Measurements from ENCODE around the gene KLKB1.
"Not testable (repeated sequence)": the region's sequence is repeated elsewhere in the genome, so short reads cannot be mapped to it uniquely, and the experiment has no call there.

The KLKB1 gene

DNA sequence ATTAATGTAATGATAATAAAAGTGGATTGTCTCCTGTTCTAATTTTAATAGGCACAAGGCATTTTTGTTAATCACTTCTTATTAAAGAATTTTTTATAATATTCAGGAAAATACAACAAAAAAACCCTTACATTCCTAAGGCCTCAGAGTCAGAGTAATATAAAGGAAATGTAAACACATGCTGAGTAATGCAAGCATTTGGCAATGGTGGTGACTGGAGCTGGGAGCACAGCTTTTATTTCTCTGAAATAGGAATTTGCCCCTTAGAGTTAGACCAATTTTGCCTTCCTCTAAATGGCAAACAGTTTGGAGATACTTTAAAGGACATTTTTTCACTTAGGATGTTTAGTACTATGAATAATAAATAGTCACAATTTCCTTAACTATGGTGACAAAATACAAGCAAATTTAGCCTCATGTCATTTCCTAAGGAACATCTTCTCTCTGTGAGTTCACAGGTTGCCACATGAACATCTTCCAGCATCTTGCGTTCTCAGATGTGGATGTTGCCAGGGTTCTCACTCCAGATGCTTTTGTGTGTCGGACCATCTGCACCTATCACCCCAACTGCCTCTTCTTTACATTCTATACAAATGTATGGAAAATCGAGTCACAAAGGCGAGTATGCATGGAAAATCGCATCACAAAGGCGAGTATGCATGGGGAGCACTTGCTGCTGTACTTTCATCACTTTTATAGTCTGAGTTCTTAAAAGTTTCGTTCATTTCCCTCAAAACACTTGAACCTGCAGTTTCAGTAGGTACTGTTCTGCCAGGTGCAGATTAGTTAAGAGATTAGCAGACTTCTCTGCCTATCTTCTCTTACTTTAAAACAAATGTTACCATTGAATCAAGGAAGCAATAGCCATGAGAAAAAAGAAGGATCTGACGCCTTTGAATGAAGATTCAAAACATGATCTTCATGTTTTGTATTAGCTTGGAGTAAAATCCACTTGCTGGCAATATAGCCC is 22.8 kb downstream of the KLKB1 start:
- H3K27ac ChIP-seq (ENCODE audit: low read length), result peak overlapping the region; percentile 98

DNA sequence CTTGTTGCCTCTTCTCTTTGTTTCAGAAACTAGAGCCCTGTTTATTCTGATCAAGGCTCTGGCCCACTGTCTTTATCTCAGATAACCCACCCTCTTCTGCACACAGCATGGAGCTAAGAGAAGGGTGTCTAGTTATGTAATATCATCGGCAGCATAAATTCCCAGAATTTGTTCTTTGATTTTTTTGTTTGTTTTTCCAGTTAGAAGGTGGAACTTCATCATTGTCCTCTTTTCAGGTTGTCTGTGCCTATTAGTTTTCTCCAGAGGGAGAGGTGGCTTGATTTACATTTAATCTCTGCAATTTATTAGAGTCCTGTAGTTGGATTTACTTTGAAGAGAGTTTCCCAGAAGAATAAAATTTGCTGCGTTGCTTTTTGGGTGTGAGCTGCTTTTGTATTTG is 23.5 kb downstream of the KLKB1 start:
- Histone ChIP-seq H3K9ac (ENCODE audit: low read length) (peak overlapping the region; percentile 31), H3K9me3 (ENCODE audit: control insufficient read depth, low read depth, low read length) (no peaks in the 10 kb centered on the region), H3K36me3 (ENCODE audit: control insufficient read depth, low read depth, low read length) (no peaks in the 10 kb centered on the region), H3K4me3 (ENCODE audit: low read length) (peak overlapping the region; percentile 14), H3K27me3 (ENCODE audit: control insufficient read depth, insufficient read depth, low read length) (no peaks in the 10 kb centered on the region), H3K27ac (ENCODE audit: low read length) (peak overlapping the region; percentile 98), H3K4me1 (ENCODE audit: control insufficient read depth, low read depth, low read length) (peaks cover 46% of the 10 kb centered on the region)

More for the DNA sequence above, 22.8 kb downstream of the KLKB1 start:
- peaks cover 3% of the 10 kb centered on the region for H3K36me3 ChIP-seq (ENCODE audit: control insufficient read depth, low read depth, low read length)
- H3K4me3 ChIP-seq (ENCODE audit: low read length), result peak overlapping the region; percentile 14
- no peaks in the 10 kb centered on the region for H3K27me3 ChIP-seq (ENCODE audit: control insufficient read depth, insufficient read depth, low read length)
- H3K9me3 ChIP-seq (ENCODE audit: control insufficient read depth, low read depth, low read length), result no peaks in the 10 kb centered on the region
- peaks cover 46% of the 10 kb centered on the region for H3K4me1 ChIP-seq (ENCODE audit: control insufficient read depth, low read depth, low read length)
- peak overlapping the region; percentile 31 for H3K9ac ChIP-seq (ENCODE audit: low read length)

DNA sequence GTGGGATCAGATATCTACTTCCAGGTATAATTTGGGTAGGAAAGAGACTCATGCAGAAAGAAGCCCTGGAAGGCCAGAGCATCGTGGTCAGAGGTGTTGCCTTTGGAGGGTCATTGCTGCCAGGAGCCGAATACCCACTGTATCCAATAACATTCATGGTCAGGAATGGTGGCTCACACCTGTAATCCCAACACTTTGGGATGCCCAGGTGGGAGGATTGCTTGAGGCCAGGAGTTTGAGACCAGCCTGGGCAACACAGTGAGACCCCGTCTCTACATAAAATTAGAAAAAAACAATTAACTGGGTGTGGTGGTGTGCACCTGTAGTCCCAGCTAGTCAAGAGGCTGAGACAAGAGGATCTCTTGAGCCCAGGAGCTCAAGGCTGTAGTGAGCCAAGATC is 27.8 kb downstream of the KLKB1 start:
- Histone ChIP-seq H3K4me3 (ENCODE audit: low read length) (no peak overlapping the region), H3K9ac (ENCODE audit: low read length) (no peak overlapping the region), H3K4me1 (ENCODE audit: control insufficient read depth, low read depth, low read length) (peaks cover 21% of the 10 kb centered on the region), H3K27ac (ENCODE audit: low read length) (no peak overlapping the region), H3K9me3 (ENCODE audit: control insufficient read depth, low read depth, low read length) (no peaks in the 10 kb centered on the region), H3K27me3 (ENCODE audit: control insufficient read depth, insufficient read depth, low read length) (no peaks in the 10 kb centered on the region), H3K36me3 (ENCODE audit: control insufficient read depth, low read depth, low read length) (peaks cover 11% of the 10 kb centered on the region)

DNA sequence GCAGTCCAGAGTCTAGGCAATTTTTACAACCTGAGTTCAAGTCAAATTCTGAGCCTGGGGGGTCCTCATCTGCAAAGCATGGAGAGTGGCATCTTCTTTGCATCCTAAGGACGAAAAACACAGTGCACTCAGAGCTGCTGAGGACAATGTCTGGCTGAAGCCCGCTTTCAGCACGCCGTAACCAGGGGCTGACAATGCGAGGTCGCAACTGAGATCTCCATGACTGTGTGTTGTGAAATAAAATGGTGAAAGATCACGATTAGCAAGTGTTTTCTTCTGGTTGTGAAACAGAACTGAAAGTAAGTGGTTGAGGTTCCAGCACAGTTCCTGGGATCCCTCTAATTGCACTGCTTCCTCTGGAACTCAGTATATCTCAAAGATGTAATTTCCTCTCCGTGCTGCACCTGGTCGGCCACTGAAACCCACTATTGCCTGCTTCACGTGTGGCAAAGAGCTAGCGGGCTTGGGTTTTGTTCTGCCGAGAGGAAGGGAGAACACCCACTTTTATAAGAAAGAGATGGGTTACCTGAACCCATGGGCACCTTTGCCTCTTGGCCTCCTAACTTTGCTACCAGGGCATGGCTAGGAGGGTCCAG is 31.0 kb downstream of the KLKB1 start:
- no peak overlapping the region for H3K4me3 ChIP-seq (ENCODE audit: low read length)
- no peak overlapping the region for H3K9ac ChIP-seq (ENCODE audit: low read length)
- no peaks in the 10 kb centered on the region for H3K27me3 ChIP-seq (ENCODE audit: control insufficient read depth, insufficient read depth, low read length)
- H3K27ac ChIP-seq (ENCODE audit: low read length), result no peak overlapping the region
- peaks cover 4% of the 10 kb centered on the region for H3K4me1 ChIP-seq (ENCODE audit: control insufficient read depth, low read depth, low read length)
- H3K9me3 ChIP-seq (ENCODE audit: control insufficient read depth, low read depth, low read length), result no peaks in the 10 kb centered on the region
- peaks cover 11% of the 10 kb centered on the region for H3K36me3 ChIP-seq (ENCODE audit: control insufficient read depth, low read depth, low read length)

DNA sequence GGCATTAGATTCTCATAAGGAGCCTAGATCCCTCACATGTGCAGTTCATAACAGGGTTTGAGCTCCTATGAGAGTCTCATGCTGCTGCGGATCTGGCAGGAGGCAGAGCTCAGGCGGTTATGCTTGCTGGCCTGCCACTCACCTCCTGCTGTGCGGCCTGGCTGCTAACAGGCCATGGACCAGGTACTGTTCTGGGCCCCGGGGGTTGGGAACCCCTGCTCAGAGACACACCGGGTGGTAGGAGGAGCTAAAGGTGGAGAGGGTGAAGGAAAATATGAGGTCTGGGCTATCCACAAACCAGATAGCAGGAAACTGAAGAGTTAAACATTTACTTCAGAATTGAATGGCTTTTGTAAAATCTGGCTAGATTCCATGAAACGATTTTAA is 32.8 kb downstream of the KLKB1 start:
- peaks cover 11% of the 10 kb centered on the region for H3K4me1 ChIP-seq (ENCODE audit: control insufficient read depth, low read depth, low read length)
- peaks cover 11% of the 10 kb centered on the region for H3K36me3 ChIP-seq (ENCODE audit: control insufficient read depth, low read depth, low read length)
- H3K9ac ChIP-seq (ENCODE audit: low read length), result no peak overlapping the region
- no peaks in the 10 kb centered on the region for H3K9me3 ChIP-seq (ENCODE audit: control insufficient read depth, low read depth, low read length)
- H3K27me3 ChIP-seq (ENCODE audit: control insufficient read depth, insufficient read depth, low read length), result no peaks in the 10 kb centered on the region
- H3K27ac ChIP-seq (ENCODE audit: low read length), result no peak overlapping the region
- no peak overlapping the region for H3K4me3 ChIP-seq (ENCODE audit: low read length)

DNA sequence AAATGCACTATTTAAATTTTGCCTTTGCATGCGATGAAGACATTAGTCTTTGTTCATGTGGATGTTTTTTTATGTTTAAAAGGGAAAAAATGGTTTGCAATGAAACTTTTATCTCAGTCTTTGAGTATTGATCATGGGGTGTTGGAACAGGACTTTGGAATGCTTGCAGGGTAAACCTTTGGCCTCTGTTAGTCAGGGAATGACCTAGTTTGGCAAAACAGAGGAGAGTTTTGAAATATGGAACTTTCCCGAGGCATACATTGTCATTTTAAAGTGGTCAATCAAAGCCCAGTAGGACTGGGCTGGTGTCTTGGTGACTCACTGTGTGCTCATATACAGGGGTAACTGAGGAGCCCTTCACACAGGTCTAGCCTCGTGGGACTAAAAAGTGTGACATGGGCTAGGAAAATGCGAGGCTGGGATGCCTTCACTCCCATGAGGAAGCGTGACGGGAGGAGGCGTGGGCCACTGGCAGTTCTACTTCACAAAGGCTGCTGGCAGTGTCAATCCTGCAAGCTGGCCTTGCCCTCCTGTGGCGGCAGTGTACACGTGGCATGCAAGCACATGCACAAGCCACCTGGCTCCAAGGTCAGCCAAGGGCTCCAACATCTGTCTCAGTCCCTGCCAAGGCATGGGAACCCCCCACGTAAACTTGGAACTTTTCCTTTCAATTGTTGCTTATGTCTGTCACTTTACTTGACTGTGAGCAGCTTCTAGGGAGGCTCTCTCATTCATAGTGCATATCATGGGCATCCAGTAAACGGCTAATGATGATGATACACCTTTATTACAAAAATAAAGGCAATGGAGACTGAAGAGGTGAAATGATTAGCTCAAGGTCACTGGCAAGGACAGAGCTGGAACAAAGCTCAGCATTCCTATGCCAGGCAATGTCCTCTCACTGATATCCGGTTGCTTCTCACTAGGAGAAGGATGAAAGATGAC is 33.5 kb downstream of the KLKB1 start:
- H3K27me3 ChIP-seq (ENCODE audit: control insufficient read depth, insufficient read depth, low read length), result no peaks in the 10 kb centered on the region
- peaks cover 11% of the 10 kb centered on the region for H3K36me3 ChIP-seq (ENCODE audit: control insufficient read depth, low read depth, low read length)
- H3K9me3 ChIP-seq (ENCODE audit: control insufficient read depth, low read depth, low read length), result no peaks in the 10 kb centered on the region
- no peak overlapping the region for H3K4me3 ChIP-seq (ENCODE audit: low read length)
- peaks cover 18% of the 10 kb centered on the region for H3K4me1 ChIP-seq (ENCODE audit: control insufficient read depth, low read depth, low read length)
- H3K27ac ChIP-seq (ENCODE audit: low read length), result no peak overlapping the region
- no peak overlapping the region for H3K9ac ChIP-seq (ENCODE audit: low read length)

DNA sequence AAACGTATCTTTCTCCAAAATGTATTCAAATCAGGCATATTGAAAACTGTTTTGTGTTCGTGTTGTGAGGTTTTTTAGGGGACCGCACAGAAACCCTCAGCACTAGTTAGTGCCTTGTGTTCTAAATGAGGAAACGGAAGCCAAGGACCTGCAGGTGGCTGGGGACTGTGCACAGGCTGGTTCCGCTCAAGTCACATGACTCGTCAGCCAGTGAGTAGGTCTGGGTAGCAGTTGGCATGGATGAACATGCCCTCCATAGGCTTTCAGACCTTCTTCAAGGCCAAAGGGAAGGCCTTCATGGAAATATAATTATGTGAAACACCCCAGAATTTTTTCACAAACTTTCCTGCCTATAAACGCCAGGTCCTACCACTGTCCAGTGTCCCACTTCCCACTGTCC is 37.4 kb downstream of the KLKB1 start:
- peaks cover 45% of the 10 kb centered on the region for H3K4me1 ChIP-seq (ENCODE audit: control insufficient read depth, low read depth, low read length)
- no peak overlapping the region for H3K4me3 ChIP-seq (ENCODE audit: low read length)
- no peaks in the 10 kb centered on the region for H3K36me3 ChIP-seq (ENCODE audit: control insufficient read depth, low read depth, low read length)
- no peak overlapping the region for H3K9ac ChIP-seq (ENCODE audit: low read length)
- H3K27ac ChIP-seq (ENCODE audit: low read length), result no peak overlapping the region
- H3K9me3 ChIP-seq (ENCODE audit: control insufficient read depth, low read depth, low read length), result no peaks in the 10 kb centered on the region
- no peaks in the 10 kb centered on the region for H3K27me3 ChIP-seq (ENCODE audit: control insufficient read depth, insufficient read depth, low read length)

DNA sequence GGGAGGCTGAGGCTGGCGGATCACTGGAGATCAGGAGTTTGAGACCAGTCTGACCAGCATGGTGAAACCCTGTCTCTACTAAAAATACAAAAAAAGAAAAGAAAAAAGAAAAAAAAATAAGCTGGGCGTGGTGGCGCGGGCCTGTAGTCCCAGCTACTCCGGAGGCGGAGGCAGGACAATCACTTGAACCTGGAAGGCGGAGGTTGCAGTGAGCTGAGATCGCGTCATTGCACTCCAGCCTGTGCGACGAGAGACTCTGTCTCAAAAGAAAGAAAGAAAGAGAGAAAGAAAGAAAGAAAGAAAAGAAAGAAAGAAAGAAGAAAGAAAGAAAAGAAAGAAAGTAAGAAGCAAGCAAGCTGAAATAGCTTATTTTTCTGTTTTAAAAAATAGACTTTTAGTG is 37.9 kb downstream of the KLKB1 start:
- H3K27ac ChIP-seq (ENCODE audit: low read length), result peak overlapping the region; percentile 0
- H3K27me3 ChIP-seq (ENCODE audit: control insufficient read depth, insufficient read depth, low read length); H3K9ac ChIP-seq (ENCODE audit: low read length): not testable (repeated sequence)

DNA sequence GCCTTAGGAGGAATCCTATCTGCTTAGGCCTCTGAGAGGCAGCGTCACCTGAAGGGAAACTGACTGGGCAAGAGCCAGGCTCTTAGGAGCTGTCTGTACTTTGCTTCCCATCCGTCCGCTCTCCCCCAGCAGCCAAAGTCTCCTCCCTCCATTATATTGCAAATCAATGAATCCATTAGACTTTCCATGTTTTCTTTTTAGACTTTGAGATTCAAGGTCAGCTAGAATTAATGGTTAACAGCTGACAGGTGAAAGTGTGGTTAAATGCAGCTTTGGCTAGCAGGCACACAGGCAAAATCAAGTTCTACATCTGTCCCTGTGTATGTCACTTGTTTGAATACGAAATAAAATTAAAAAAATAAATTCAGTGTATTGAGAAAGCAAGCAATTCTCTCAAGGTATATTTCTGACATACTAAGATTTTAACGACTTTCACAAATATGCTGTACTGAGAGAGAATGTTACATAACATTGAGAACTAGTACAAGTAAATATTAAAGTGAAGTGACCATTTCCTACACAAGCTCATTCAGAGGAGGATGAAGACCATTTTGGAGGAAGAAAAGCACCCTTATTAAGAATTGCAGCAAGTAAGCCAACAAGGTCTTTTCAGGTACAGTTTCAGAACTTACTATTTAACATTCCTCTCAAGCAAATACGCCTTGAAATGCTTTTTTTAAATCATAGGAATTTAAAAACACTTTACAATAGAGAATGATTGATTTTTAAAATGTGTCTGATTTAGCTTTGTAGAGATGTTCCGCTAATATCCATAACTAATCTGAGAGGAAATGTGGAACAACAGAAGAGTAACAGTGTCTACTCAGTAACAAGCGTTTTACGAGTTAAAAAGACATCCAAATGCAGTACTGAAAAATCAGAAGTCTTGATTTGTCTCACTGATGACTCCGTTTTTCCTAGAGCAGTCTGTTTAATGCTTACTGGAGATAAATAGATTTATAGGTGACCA is 38.7 kb downstream of the KLKB1 start, which contains the start of gene F11:
F11 (plus strand) TSS at position 507 of the 970 bp plus-strand sequence. CDS start 948 bp downstream, outside the sequence.
- Histone ChIP-seq H3K36me3 (ENCODE audit: control insufficient read depth, low read depth, low read length) (no peaks in the 10 kb centered on the region), H3K4me3 (ENCODE audit: low read length) (peak within 1 kb of the TSS; percentile 49), H3K27ac (ENCODE audit: low read length) (peak within 1 kb of the TSS; percentile 65)

More for the DNA sequence above, 37.9 kb downstream of the KLKB1 start:
- not testable (repeated sequence) for H3K9me3 ChIP-seq (ENCODE audit: control insufficient read depth, low read depth, low read length); H3K36me3 ChIP-seq (ENCODE audit: control insufficient read depth, low read depth, low read length)
- peak overlapping the region; percentile 49 for H3K4me3 ChIP-seq (ENCODE audit: low read length)
- H3K4me1 ChIP-seq (ENCODE audit: control insufficient read depth, low read depth, low read length), result peaks cover 44% of the 10 kb centered on the region

DNA sequence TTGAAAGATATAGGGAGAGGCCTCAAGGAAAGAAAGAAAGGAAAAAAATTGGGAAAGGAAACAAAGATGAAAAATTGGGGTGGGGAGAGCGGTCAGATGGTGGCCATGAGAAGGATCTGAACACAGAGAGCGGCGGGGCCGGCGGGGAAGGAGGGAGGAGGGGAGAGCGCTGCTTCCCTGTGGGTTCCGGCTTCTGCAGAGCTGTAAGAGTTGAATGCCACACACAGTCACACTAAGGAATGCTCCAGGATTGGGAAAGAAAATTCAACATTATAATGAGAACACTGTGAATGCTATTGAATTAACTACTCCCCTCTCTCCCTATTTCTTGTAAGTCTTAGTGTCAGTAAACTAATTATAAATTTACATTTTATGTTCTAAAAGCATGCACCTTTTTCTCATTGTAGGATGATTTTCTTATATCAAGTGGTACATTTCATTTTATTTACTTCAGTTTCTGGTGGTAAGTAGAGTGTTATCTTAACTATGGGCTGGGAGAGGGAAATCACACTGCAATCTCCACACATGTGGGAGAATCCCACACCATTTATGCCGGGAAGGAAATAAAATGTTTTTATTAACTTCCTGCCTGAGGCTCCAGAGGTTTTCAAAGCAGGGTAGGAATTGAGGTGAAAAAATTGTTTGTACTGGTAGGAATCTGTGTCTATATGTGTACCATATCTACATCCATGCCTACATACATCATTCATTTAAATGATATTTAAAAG is 39.6 kb downstream of the KLKB1 start:
- Histone ChIP-seq H3K4me1 (ENCODE audit: control insufficient read depth, low read depth, low read length) (peaks cover 41% of the 10 kb centered on the region), H3K9me3 (ENCODE audit: control insufficient read depth, low read depth, low read length) (no peaks in the 10 kb centered on the region), H3K27ac (ENCODE audit: low read length) (peak overlapping the region; percentile 65), H3K9ac (ENCODE audit: low read length) (peak overlapping the region; percentile 52), H3K36me3 (ENCODE audit: control insufficient read depth, low read depth, low read length) (no peaks in the 10 kb centered on the region), H3K27me3 (ENCODE audit: control insufficient read depth, insufficient read depth, low read length) (no peaks in the 10 kb centered on the region), H3K4me3 (ENCODE audit: low read length) (peak overlapping the region; percentile 49)

More for the DNA sequence above, 38.7 kb downstream of the KLKB1 start, which contains the start of gene F11:
- peak within 1 kb of the TSS; percentile 52 for H3K9ac ChIP-seq (ENCODE audit: low read length)
- no peaks in the 10 kb centered on the region for H3K27me3 ChIP-seq (ENCODE audit: control insufficient read depth, insufficient read depth, low read length)
- peaks cover 41% of the 10 kb centered on the region for H3K4me1 ChIP-seq (ENCODE audit: control insufficient read depth, low read depth, low read length)
- H3K9me3 ChIP-seq (ENCODE audit: control insufficient read depth, low read depth, low read length), result no peaks in the 10 kb centered on the region
